ENCODE measurements around the gene SHISA7. TPM values are rescaled to one million over a fixed set of nuclear protein-coding genes. Genes with fewer than 3 reads are reported as not detected.
A peak's percentile ranks its signal among the peaks of the same experiment; 100 is the strongest.

Gene SHISA7
- total RNA-seq, 2 experiments from 2014 or later = not detected

GRCh38 chr19:55466241-55466614, 23.1 kb upstream of the SHISA7 start:
- Mint-ChIP-seq H3K27me3 (ENCODE audit: low read depth) (no peaks in the 10 kb centered on the region), H3K27ac (no peak overlapping the region), H3K4me3 (no peak overlapping the region), H3K4me1 (ENCODE audit: low read depth) (peaks cover 13% of the 10 kb centered on the region), H3K36me3 (ENCODE audit: low read depth) (no peaks in the 10 kb centered on the region), H3K9me3 (ENCODE audit: insufficient read depth) (no peaks in the 10 kb centered on the region)
- DNase-seq = no peak
- POLR2A ChIA-PET = no interaction called here
- ATAC-seq = no peak
- CTCF ChIA-PET = interaction anchor here (0.7 to 4.0 kb wide), 7 partner anchors 10 to 174 kb away, joined by 3 to 75 read pairs (median 16); partner anchors contain the start of genes NAT14, ZNF628 and ZNF865

GRCh38 chr19:55465460-55466240, 22.6 kb upstream of the SHISA7 start:
- no peak overlapping the region for H3K27ac Mint-ChIP-seq
- H3K27me3 Mint-ChIP-seq (ENCODE audit: low read depth) = no peaks in the 10 kb centered on the region
- H3K4me1 Mint-ChIP-seq (ENCODE audit: low read depth) = peaks cover 19% of the 10 kb centered on the region
- no peaks in the 10 kb centered on the region for H3K36me3 Mint-ChIP-seq (ENCODE audit: low read depth)
- POLR2A ChIA-PET = no interaction called here
- ATAC-seq = no peak
- no peaks in the 10 kb centered on the region for H3K9me3 Mint-ChIP-seq (ENCODE audit: insufficient read depth)
- CTCF ChIA-PET = interaction anchor here (0.7 to 4.0 kb wide), 5 partner anchors 29 to 173 kb away, joined by 3 to 75 read pairs (median 16); partner anchors contain the start of gene ZNF865
- H3K4me3 Mint-ChIP-seq = no peak overlapping the region
- no peak for DNase-seq

GRCh38 chr19:55464662-55465054, 21.6 kb upstream of the SHISA7 start, which contains the start of gene C19orf85:
Gene C19orf85 (minus strand): TSS chr19:55464751. CDS start chr19:55464554, 197 bp downstream.
- no peak for ATAC-seq
- ChIA-PET CTCF (no interaction called here), POLR2A (no interaction called here)
- Mint-ChIP-seq H3K27me3 (ENCODE audit: low read depth) (no peaks in the 10 kb centered on the region), H3K27ac (no peak within 1 kb of the TSS), H3K4me1 (ENCODE audit: low read depth) (peaks cover 29% of the 10 kb centered on the region), H3K36me3 (ENCODE audit: low read depth) (no peaks in the 10 kb centered on the region), H3K4me3 (no peak within 1 kb of the TSS), H3K9me3 (ENCODE audit: insufficient read depth) (no peaks in the 10 kb centered on the region)
- no peak for DNase-seq

GRCh38 chr19:55464039-55464661, 21.1 kb upstream of the SHISA7 start:
- CTCF ChIA-PET = interaction anchor here (2.7 kb wide), 1 partner anchor 40 kb away, joined by 24 read pairs; no protein-coding TSS in a partner anchor
- Mint-ChIP-seq H3K27ac (no peak overlapping the region), H3K4me3 (no peak overlapping the region), H3K36me3 (ENCODE audit: low read depth) (no peaks in the 10 kb centered on the region), H3K9me3 (ENCODE audit: insufficient read depth) (no peaks in the 10 kb centered on the region), H3K27me3 (ENCODE audit: low read depth) (no peaks in the 10 kb centered on the region), H3K4me1 (ENCODE audit: low read depth) (peaks cover 30% of the 10 kb centered on the region)
- DNase-seq = no peak
- no peak for ATAC-seq
- POLR2A ChIA-PET = no interaction called here

GRCh38 chr19:55463583-55464031, 20.5 kb upstream of the SHISA7 start:
- no peak for DNase-seq
- POLR2A ChIA-PET = interaction anchor here (2.3 kb wide), 1 partner anchor 13 kb away, joined by 8 read pairs; the partner anchor contains the start of gene ZNF628
- no peaks in the 10 kb centered on the region for H3K27me3 Mint-ChIP-seq (ENCODE audit: low read depth)
- no peak overlapping the region for H3K27ac Mint-ChIP-seq
- no peaks in the 10 kb centered on the region for H3K36me3 Mint-ChIP-seq (ENCODE audit: low read depth)
- peaks cover 30% of the 10 kb centered on the region for H3K4me1 Mint-ChIP-seq (ENCODE audit: low read depth)
- no peak for ATAC-seq
- H3K9me3 Mint-ChIP-seq (ENCODE audit: insufficient read depth) = no peaks in the 10 kb centered on the region
- CTCF ChIA-PET = interaction anchor here (2.7 kb wide), 1 partner anchor 41 kb away, joined by 24 read pairs; no protein-coding TSS in a partner anchor
- no peak overlapping the region for H3K4me3 Mint-ChIP-seq

- no peak for ATAC-seq
- CTCF ChIA-PET = interaction anchor here (2.7 kb wide), 1 partner anchor 41 kb away, joined by 24 read pairs; no protein-coding TSS in a partner anchor
These were observed 19.6 kb upstream of the SHISA7 start for GRCh38 chr19:55462722-55463121.

GRCh38 chr19:55461974-55462626, 19.0 kb upstream of the SHISA7 start:
- Mint-ChIP-seq H3K9me3 (ENCODE audit: insufficient read depth) (no peaks in the 10 kb centered on the region), H3K27ac (peak overlapping the region; percentile 71), H3K4me3 (peak overlapping the region; percentile 87), H3K27me3 (ENCODE audit: low read depth) (no peaks in the 10 kb centered on the region), H3K4me1 (ENCODE audit: low read depth) (peaks cover 28% of the 10 kb centered on the region), H3K36me3 (ENCODE audit: low read depth) (no peaks in the 10 kb centered on the region)
- DNase-seq = no peak
- ChIA-PET CTCF (interaction anchor here (0.6 to 2.7 kb wide), 10 partner anchors 9 to 302 kb away, joined by 3 to 24 read pairs (median 3); partner anchors contain the start of gene UBE2S), POLR2A (interaction anchor here (0.6 to 2.3 kb wide), 4 partner anchors 14 to 206 kb away, joined by 3 to 8 read pairs (median 4); partner anchors contain the start of gene ZNF628)
- no peak for ATAC-seq

More at GRCh38 chr19:55462722-55463121, 19.6 kb upstream of the SHISA7 start:
- Mint-ChIP-seq H3K27ac (peak overlapping the region; percentile 32), H3K27me3 (ENCODE audit: low read depth) (no peaks in the 10 kb centered on the region), H3K36me3 (ENCODE audit: low read depth) (no peaks in the 10 kb centered on the region), H3K4me1 (ENCODE audit: low read depth) (peaks cover 28% of the 10 kb centered on the region), H3K4me3 (peak overlapping the region; percentile 87), H3K9me3 (ENCODE audit: insufficient read depth) (no peaks in the 10 kb centered on the region)
- POLR2A ChIA-PET = interaction anchor here (2.3 kb wide), 1 partner anchor 13 kb away, joined by 8 read pairs; the partner anchor contains the start of gene ZNF628
- DNase-seq = no peak

- Mint-ChIP-seq H3K36me3 (ENCODE audit: low read depth) (no peaks in the 10 kb centered on the region), H3K9me3 (ENCODE audit: insufficient read depth) (no peaks in the 10 kb centered on the region), H3K4me1 (ENCODE audit: low read depth) (peaks cover 28% of the 10 kb centered on the region), H3K27me3 (ENCODE audit: low read depth) (no peaks in the 10 kb centered on the region), H3K27ac (peak within 1 kb of the TSS; percentile 71), H3K4me3 (peak within 1 kb of the TSS; percentile 87)
- DNase-seq (peak; percentile 100), ATAC-seq (peak; percentile 99)
- CTCF ChIA-PET = interaction anchor here (0.6 to 2.7 kb wide), 10 partner anchors 10 to 301 kb away, joined by 3 to 24 read pairs (median 3); partner anchors contain the start of gene UBE2S
- POLR2A ChIA-PET = interaction anchor here (0.6 to 2.3 kb wide), 4 partner anchors 15 to 206 kb away, joined by 3 to 8 read pairs (median 4); partner anchors contain the start of gene ZNF628
These were observed 18.3 kb upstream of the SHISA7 start, which contains the start of gene ISOC2 for GRCh38 chr19:55461259-55461973. Gene ISOC2 (minus strand): TSS chr19:55461642. CDS start chr19:55456486, 5,156 bp downstream.

GRCh38 chr19:55460670-55461258, 17.7 kb upstream of the SHISA7 start:
- peak overlapping the region; percentile 87 for H3K4me3 Mint-ChIP-seq
- peaks cover 28% of the 10 kb centered on the region for H3K4me1 Mint-ChIP-seq (ENCODE audit: low read depth)
- no peaks in the 10 kb centered on the region for H3K9me3 Mint-ChIP-seq (ENCODE audit: insufficient read depth)
- no peaks in the 10 kb centered on the region for H3K27me3 Mint-ChIP-seq (ENCODE audit: low read depth)
- H3K27ac Mint-ChIP-seq = peak overlapping the region; percentile 71
- ATAC-seq = no peak
- DNase-seq = peak; percentile 57
- ChIA-PET POLR2A (no interaction called here), CTCF (no interaction called here)
- no peaks in the 10 kb centered on the region for H3K36me3 Mint-ChIP-seq (ENCODE audit: low read depth)

GRCh38 chr19:55459950-55460657, 17.0 kb upstream of the SHISA7 start:
- peak overlapping the region; percentile 87 for H3K4me3 Mint-ChIP-seq
- H3K4me1 Mint-ChIP-seq (ENCODE audit: low read depth) = peaks cover 28% of the 10 kb centered on the region
- no peaks in the 10 kb centered on the region for H3K27me3 Mint-ChIP-seq (ENCODE audit: low read depth)
- no peaks in the 10 kb centered on the region for H3K9me3 Mint-ChIP-seq (ENCODE audit: insufficient read depth)
- no peaks in the 10 kb centered on the region for H3K36me3 Mint-ChIP-seq (ENCODE audit: low read depth)
- ChIA-PET POLR2A (no interaction called here), CTCF (no interaction called here)
- peak overlapping the region; percentile 52 for H3K27ac Mint-ChIP-seq
- ATAC-seq (no peak), DNase-seq (no peak)

Measured in activated CD8-positive, alpha-beta T cell treated with anti-CD3 and anti-CD28 coated beads, Interleukin-2, amount 10 ng/mL, durations not matched to agents 7 days and 5 days (primary cell).